Endothelial cell (in vitro differentiated cells): ENCODE measurements around the gene ALG13. TPM values are rescaled to one million over a fixed set of nuclear protein-coding genes. Genes with fewer than 3 reads are reported as not detected.

Experiments used
- DNase-seq: peaks from one replicate; pipeline ENCODE4 v3.0.0; 2021; ENCODE audit warnings: low spot score
- H3K27ac Mint-ChIP-seq: one replicate; pipeline ENCODE4 v1.8.0; 2021; ENCODE audit warnings: mixed read lengths, inconsistent platforms; ENCODE audit not compliant: unreplicated experiment
- H3K27me3 Mint-ChIP-seq: one replicate; pipeline ENCODE4 v1.8.0; 2021; ENCODE audit warnings: mild to moderate bottlenecking, moderate library complexity, mixed read lengths, inconsistent platforms; ENCODE audit not compliant: unreplicated experiment
- H3K36me3 Mint-ChIP-seq: one replicate; pipeline ENCODE4 v1.8.0; 2021; ENCODE audit warnings: mild to moderate bottlenecking, low read depth, mixed read lengths, inconsistent platforms; ENCODE audit not compliant: unreplicated experiment
- H3K4me1 Mint-ChIP-seq: one replicate; pipeline ENCODE4 v1.8.0; 2021; ENCODE audit warnings: mild to moderate bottlenecking, mixed read lengths, inconsistent platforms; ENCODE audit not compliant: unreplicated experiment
- H3K4me3 Mint-ChIP-seq: one replicate; pipeline ENCODE4 v1.8.0; 2021; ENCODE audit warnings: mild to moderate bottlenecking, mixed read lengths, inconsistent platforms; ENCODE audit not compliant: unreplicated experiment
- H3K9me3 Mint-ChIP-seq: one replicate; pipeline ENCODE4 v1.8.0; 2021; ENCODE audit warnings: mixed read lengths, inconsistent platforms; ENCODE audit not compliant: unreplicated experiment
- total RNA-seq: library from RNA; stranded (reverse); fragmentation: NEBNext Ultra II Directional; extraction: Animal tissue kit (Norgen Biotek cat#: 25700); gene quantifications from one replicate; pipeline ENCODE4 v1.2.1, GENCODE V29; 2021; ENCODE audit not compliant: unreplicated experiment
- TF ChIP-seq, protein P1 (sequence below): fragments of 200-600 bp; sonication (generic); IDR thresholded peaks from one replicate; pipeline ENCODE4 v1.5.0; 2021; ENCODE audit warnings: antibody characterized with exemption; ENCODE audit not compliant: unreplicated experiment

Gene ALG13
- total RNA-seq, 1 donor from 2014 or later: 29.0 TPM

DNA sequence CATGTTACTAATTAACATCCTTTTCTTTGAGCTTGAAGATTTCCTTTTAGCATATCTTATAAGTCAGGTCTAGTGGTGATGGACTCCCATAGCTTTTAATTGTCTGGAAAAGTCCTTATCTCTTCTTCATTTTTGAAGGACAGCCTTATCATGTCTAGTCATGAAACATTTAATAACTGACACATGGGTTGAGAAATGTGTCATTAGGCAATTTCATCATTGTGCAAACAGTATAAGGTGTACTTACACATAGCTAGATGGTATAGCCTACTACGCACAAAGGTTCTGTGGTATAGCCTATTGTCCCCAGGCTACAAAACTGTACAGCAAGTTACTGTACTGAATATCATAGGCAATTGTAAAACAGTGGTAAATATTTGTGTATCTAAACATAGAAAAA is 34.5 kb upstream of the ALG13 start:
- H3K4me3 Mint-ChIP-seq: no peak overlapping the region
- no peak overlapping the region for H3K27ac Mint-ChIP-seq
- no peaks in the 10 kb centered on the region for H3K9me3 Mint-ChIP-seq
- no peak for DNase-seq
- no peaks in the 10 kb centered on the region for H3K36me3 Mint-ChIP-seq
- TF ChIP-seq, protein P1, sequence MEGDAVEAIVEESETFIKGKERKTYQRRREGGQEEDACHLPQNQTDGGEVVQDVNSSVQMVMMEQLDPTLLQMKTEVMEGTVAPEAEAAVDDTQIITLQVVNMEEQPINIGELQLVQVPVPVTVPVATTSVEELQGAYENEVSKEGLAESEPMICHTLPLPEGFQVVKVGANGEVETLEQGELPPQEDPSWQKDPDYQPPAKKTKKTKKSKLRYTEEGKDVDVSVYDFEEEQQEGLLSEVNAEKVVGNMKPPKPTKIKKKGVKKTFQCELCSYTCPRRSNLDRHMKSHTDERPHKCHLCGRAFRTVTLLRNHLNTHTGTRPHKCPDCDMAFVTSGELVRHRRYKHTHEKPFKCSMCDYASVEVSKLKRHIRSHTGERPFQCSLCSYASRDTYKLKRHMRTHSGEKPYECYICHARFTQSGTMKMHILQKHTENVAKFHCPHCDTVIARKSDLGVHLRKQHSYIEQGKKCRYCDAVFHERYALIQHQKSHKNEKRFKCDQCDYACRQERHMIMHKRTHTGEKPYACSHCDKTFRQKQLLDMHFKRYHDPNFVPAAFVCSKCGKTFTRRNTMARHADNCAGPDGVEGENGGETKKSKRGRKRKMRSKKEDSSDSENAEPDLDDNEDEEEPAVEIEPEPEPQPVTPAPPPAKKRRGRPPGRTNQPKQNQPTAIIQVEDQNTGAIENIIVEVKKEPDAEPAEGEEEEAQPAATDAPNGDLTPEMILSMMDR: no peak
- no peaks in the 10 kb centered on the region for H3K27me3 Mint-ChIP-seq
- H3K4me1 Mint-ChIP-seq: no peaks in the 10 kb centered on the region

DNA sequence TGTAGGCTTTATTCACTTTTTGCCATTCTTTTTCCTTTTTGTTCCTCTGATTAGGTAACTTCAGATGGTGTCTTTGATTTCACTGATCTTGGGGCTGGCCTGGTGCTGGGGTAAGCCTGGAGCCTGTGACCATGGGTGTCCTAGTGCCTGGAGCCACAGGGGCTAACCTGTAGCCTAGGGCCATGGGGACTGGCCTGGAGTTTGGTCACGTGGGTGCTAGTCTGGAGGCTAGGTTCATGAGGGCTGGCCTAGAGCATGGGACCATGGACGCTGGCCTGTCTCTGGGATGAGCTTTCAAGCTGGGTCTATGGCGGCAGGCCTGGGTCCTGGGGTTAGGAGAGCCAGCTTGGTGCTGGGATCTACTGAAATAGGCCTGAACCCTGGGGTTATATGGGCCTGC is 32.2 kb upstream of the ALG13 start:
- Mint-ChIP-seq H3K4me3 (no peak overlapping the region), H3K36me3 (no peaks in the 10 kb centered on the region), H3K27ac (no peak overlapping the region), H3K4me1 (no peaks in the 10 kb centered on the region), H3K9me3 (no peaks in the 10 kb centered on the region), H3K27me3 (no peaks in the 10 kb centered on the region)
- TF ChIP-seq, protein P1: no peak
- DNase-seq: no peak

DNA sequence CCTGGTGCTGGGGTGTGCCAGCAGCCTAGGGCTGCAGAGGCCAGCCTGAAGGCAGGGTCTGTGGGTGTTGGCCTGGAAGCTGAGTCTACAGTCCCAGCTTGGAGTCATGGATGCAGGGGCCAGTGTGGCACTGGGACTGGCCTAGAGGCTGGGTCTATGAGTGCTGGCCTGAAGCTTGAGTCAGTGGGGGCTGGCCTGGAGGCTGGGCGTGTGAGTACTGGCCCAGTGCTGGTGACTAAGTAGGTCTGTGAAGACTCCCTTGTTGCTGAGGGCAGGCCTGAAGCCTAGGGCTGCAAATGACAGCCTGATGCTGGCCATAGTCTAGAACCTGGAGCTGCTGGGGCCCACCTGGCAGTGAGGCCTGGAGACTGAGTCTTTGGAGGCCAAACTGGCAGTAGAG is 31.3 kb upstream of the ALG13 start:
- Mint-ChIP-seq H3K27me3 (no peaks in the 10 kb centered on the region), H3K4me3 (no peak overlapping the region), H3K4me1 (no peaks in the 10 kb centered on the region), H3K36me3 (no peaks in the 10 kb centered on the region), H3K27ac (no peak overlapping the region), H3K9me3 (no peaks in the 10 kb centered on the region)
- no peak for DNase-seq
- TF ChIP-seq, protein P1: no peak

DNA sequence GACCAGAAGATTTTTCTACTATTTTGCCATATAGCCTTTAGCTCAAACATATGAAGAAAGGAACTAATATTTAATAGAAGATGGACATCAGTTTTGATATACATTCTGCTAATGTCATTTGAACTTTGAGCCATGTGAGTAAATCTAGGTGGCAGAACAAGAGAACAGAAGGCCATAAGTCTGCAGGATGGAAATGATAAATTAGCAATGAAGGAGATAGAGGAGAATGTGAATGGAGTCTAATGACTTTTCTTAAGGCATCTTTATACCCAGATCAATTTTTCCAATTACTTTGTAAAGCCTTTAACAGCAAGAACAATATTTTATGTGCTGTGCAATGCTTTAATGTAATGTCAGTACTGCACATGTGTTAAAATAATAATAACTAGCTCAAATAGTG is 30.1 kb upstream of the ALG13 start:
- no peaks in the 10 kb centered on the region for H3K9me3 Mint-ChIP-seq
- no peaks in the 10 kb centered on the region for H3K4me1 Mint-ChIP-seq
- no peaks in the 10 kb centered on the region for H3K36me3 Mint-ChIP-seq
- no peaks in the 10 kb centered on the region for H3K27me3 Mint-ChIP-seq
- no peak for DNase-seq
- H3K4me3 Mint-ChIP-seq: no peak overlapping the region
- no peak overlapping the region for H3K27ac Mint-ChIP-seq
- TF ChIP-seq, protein P1: no peak

DNA sequence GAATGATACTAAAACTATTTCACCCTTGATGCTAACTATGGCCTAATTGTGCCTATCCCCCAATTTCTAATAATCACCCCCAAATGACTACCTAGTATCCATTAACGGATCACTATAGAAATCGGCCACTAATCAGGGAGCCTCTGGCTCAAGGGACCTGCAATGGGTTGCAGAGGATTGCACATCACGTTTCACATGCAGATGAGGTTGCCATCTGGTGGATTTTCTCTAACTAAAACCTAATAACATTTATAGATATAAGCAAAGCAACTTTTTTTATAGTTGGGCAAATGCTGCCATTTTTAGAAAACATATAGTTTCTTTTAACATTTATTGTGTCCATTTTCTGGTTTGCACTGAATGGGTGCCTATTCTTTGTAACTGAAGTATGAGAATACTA is 28.3 kb upstream of the ALG13 start:
- Mint-ChIP-seq H3K4me3 (no peak overlapping the region), H3K27ac (no peak overlapping the region), H3K4me1 (no peaks in the 10 kb centered on the region), H3K36me3 (no peaks in the 10 kb centered on the region), H3K9me3 (no peaks in the 10 kb centered on the region), H3K27me3 (no peaks in the 10 kb centered on the region)
- DNase-seq: no peak
- TF ChIP-seq, protein P1: no peak
